ENCODE measurements around the gene IGFBP5. TPM values are rescaled to one million over a fixed set of nuclear protein-coding genes. Genes with fewer than 3 reads are reported as not detected.

The IGFBP5 gene
- total and polyA plus RNA-seq, 2 donors (not counting 3 experiments of a cell fraction or from before 2014, with no cell fraction given), result 0.06 TPM; not detected in 1

DNA sequence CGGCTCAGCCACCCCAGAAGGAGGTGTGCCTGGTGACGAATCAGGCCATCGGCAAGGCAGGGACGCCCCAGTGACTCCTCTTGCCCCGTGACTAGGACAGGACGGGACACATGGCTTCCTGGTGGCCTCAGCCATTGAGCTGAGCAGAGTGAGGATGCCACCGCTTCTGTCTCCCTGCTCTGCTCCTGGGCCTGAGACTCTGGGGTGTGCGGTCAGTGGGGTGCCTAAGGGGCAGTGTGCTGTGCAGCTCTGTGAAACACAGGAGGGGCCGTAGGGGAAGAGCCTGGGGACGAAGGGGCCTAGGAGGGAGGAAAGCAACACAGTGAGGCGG lies 24.3 kb downstream of the IGFBP5 start:
- Histone ChIP-seq H3K4me2 (ENCODE audit: insufficient read depth, low read length) (no peak overlapping the region), H3K79me2 (ENCODE audit: control insufficient read depth, insufficient read depth, low read length) (no peaks in the 10 kb centered on the region), H3K4me3 (replicated peaks in 1 of 3; ENCODE audit: insufficient read depth in 1 of 3, low read depth in 1 of 3, low read length in 3 of 3) (no peak overlapping the region), H2AFZ (ENCODE audit: low read depth, low read length) (no peak overlapping the region), H3K9ac (replicated peaks; ENCODE audit: extremely low read depth, insufficient read depth, low read length) (no peak overlapping the region), H3K4me1 (ENCODE audit: control insufficient read depth, extremely low read depth, insufficient read depth, low read length) (no peaks in the 10 kb centered on the region), H3K36me3 (ENCODE audit: control insufficient read depth in 2 of 2, extremely low read depth in 1 of 2, insufficient read depth in 2 of 2, low read length in 2 of 2) (no peaks in the 10 kb centered on the region), H3K27me3 (ENCODE audit: control insufficient read depth in 2 of 2, insufficient read depth in 2 of 2, low read length in 2 of 2) (peaks cover 0 to 10% of the 10 kb centered on the region in 2 experiments), H3K9me3 (replicated peaks; ENCODE audit: control insufficient read depth, insufficient read depth, low read length) (no peaks in the 10 kb centered on the region), H3K9me1 (replicated peaks; ENCODE audit: control insufficient read depth, extremely low read depth, insufficient read depth, low read length) (no peaks in the 10 kb centered on the region), H4K20me1 (replicated peaks; ENCODE audit: control insufficient read depth, extremely low read depth, insufficient read depth, low read length) (no peaks in the 10 kb centered on the region), H3K27ac (ENCODE audit: insufficient read depth, low read depth, low read length) (no peak overlapping the region)
- no peak for FAIRE-seq
- DNase-seq (ENCODE audit: low read depth, low spot score), result no peak
- ChIA-PET POLR2A (no interaction called here), CTCF (interaction anchor here (1.0 to 2.0 kb wide), 3 partner anchors 8 to 151 kb away, joined by 3 to 12 read pairs (median 5); no protein-coding TSS in a partner anchor)
- dilution Hi-C loops (cut with MboI; ENCODE audit: extremely low pct_ligation_motif_present, low sequenced_read_pairs) (no loop called here), intact Hi-C loops (cut with micrococcal nuclease) (no loop called here)
- no TSS peak for BruUV-seq (replicated peaks)
- TF ChIP-seq EZH2 (IDR thresholded peaks at IDR 0.05; ENCODE audit: borderline replicate concordance, low read depth, low read length, severe bottlenecking), result no peak
- TF ChIP-seq JUN (IDR thresholded peaks at IDR 0.05; ENCODE audit: borderline replicate concordance, insufficient read depth, insufficient read length, low read depth), result no peak
- no peak for TF ChIP-seq POLR2A (IDR thresholded peaks at IDR 0.05; ENCODE audit: low read depth, low read length)
- TF ChIP-seq CTCF (IDR thresholded peaks at IDR 0.05; ENCODE audit: extremely low read depth in 1 of 2, insufficient read depth in 1 of 2, low read depth in 1 of 2, low read length in 2 of 2), result no peak
- no peak for TF ChIP-seq POLR2AphosphoS5 (IDR thresholded peaks at IDR 0.05; ENCODE audit: insufficient read depth, low read depth, low read length)
- TF ChIP-seq, protein P1, sequence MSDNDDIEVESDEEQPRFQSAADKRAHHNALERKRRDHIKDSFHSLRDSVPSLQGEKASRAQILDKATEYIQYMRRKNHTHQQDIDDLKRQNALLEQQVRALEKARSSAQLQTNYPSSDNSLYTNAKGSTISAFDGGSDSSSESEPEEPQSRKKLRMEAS (IDR thresholded peaks at IDR 0.05; ENCODE audit: insufficient read depth, insufficient read length), result no peak
- no peak for TF ChIP-seq GATA2 (IDR thresholded peaks at IDR 0.05; ENCODE audit: insufficient read depth, insufficient read length, low read depth, low read length)
- TF ChIP-seq FOS (IDR thresholded peaks at IDR 0.05; ENCODE audit: borderline replicate concordance, insufficient read depth, low read length), result no peak
- no peak for TF ChIP-seq MYC (IDR thresholded peaks at IDR 0.05; ENCODE audit: low read depth, low read length)
